Measurements from ENCODE around the gene RTL1.

RTL1 gene

DNA sequence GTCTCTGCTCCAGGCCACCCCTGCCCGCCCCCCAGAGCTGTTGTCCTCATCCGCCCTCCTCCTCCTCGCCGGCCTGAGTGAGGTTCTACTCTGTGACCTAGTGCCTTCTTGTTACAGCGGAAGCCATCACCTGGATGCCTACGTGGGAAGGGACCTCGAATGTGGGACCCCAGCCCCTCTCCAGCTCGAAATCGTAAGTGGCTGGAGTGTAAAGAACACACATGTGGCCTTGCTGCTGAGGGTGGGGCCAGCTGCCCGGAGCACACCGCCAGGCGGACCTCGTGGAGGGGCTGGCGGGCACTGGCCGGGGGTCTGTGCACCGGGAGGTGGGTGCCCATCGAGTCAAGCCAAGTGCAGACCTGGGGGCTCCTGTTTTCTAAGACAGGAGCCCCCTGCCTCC lies 58.2 kb downstream of the RTL1 start:
- DNase-seq: no peak

- no peak for DNase-seq
Measured at GRCh38 chr14:100844846-100845245, 58.7 kb downstream of the RTL1 start.

GRCh38 chr14:100844421-100844820 lies 59.1 kb downstream of the RTL1 start:
- no peak for DNase-seq

DNA sequence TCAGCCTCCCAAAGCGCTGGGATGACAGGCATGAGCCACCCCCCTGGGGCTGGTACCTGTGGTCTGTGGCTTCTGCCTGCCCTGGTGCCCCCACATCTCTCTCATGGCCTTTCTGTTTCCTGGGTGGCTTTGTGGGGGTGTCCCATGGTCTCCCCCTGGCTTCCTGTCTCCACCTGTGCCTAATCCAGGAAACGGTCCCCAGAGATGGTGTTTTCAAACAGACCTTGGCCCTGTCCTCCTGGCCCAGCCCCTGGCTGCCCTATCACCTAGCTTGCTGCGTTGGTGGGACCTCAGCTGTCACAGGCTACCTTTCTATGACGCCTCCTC lies 59.5 kb downstream of the RTL1 start:
- DNase-seq: no peak

DNA sequence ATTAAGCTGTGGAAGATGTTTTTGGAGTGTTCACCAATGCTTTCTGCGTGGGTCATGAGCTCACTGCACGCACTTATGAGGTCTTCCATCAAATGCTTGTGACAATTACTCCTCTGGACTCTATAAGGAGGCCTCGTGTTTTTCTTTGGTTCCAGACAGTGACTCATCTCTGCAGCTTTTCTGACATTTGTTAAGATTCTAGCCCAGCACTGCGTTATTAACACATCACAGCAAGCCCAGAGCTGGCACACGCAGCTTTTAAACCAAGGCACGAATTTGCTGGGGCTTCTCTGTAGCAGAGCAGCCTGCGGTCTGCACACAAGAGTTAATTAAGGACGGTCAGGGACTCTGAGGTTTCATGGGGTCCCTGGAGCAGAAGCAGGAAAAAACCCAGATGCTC lies 60.7 kb downstream of the RTL1 start:
- DNase-seq: no peak

DNA sequence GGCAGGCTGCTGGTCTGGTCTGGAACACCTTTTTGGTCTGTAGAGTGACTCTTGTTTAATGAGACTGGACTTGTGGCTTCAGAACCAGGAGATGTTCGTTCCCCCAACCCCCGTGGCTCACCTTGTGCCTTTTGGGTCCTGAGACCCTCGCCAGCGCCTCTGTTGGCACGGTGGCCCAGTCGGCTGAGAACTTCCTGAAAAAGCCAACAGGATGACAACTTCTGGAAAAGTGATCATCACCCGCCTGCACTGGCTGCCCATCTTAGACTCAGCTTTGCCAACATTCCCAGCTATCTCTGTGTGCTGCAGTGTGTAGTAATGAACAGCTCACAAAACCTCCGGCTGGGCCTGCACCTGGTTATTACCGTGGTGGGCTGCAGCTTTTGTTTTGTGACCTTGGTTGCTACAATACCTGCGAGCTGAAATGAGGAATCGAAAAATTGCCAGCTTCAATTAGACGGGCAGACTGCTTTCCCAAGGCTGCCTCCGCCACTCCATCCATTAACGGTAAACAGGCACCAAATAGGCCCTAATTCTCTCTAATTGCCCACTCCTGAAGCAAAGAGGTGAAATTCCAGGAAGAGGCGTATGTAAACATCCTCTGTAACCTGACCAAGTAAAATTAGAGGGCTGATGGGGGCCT lies 61.6 kb downstream of the RTL1 start:
- DNase-seq: no peak

- no peak for DNase-seq
Measured at GRCh38 chr14:100841066-100841760, 62.3 kb downstream of the RTL1 start.

DNA sequence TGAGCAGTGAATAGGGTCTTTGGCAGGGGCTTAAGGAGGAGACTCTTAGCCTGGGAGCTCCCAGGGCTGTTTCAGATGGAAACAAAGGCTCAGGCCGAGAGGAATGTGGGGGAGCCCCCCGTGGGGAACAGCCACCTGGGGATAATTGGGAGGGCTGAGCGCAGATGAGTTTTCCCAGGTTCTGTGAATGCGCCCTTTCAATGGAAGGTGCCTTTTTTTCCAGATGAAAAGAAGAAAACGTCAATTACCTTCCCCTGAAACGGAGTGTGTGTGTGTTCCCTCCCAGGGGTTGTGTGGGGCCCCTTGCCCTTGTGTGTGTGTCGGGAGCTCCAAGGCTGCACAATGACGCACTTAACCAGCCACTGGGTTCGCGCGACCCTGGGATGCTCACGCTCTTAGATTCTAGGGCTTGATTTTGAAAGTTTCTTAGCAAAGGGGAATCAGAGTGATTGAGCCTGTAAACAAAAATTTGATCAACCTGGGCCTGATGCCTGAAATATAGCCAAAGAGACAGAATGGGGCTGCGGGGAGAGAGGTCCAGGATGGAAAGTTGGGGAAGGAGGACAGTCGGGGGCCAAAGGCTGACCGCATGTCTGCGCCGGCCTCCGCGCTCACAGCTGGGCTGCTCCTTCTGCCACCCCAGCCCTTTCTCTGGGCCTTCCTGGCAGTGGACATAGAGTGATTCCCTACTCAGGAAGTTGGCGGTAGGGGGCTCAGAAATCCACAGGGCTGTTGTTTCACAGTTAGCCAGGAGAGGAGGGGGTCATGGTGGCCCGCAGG lies 63.0 kb downstream of the RTL1 start:
- no peak for DNase-seq

- DNase-seq: no peak
Measured at GRCh38 chr14:100839681-100840111, 63.8 kb downstream of the RTL1 start.

DNA sequence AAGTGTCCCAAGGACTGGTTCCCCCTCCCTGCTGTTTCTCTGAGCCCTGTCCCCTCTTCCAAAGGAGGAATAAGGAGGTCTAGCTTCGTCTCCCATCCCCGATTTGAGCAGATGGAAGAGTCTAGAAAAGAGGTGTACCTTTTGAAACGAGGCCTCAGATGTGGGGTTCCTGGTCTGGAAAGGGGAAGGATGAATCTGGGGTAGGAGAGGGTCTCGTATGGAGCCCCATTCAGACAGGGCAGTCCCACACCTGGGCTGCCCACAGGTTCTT lies 64.3 kb downstream of the RTL1 start:
- DNase-seq: no peak

DNA sequence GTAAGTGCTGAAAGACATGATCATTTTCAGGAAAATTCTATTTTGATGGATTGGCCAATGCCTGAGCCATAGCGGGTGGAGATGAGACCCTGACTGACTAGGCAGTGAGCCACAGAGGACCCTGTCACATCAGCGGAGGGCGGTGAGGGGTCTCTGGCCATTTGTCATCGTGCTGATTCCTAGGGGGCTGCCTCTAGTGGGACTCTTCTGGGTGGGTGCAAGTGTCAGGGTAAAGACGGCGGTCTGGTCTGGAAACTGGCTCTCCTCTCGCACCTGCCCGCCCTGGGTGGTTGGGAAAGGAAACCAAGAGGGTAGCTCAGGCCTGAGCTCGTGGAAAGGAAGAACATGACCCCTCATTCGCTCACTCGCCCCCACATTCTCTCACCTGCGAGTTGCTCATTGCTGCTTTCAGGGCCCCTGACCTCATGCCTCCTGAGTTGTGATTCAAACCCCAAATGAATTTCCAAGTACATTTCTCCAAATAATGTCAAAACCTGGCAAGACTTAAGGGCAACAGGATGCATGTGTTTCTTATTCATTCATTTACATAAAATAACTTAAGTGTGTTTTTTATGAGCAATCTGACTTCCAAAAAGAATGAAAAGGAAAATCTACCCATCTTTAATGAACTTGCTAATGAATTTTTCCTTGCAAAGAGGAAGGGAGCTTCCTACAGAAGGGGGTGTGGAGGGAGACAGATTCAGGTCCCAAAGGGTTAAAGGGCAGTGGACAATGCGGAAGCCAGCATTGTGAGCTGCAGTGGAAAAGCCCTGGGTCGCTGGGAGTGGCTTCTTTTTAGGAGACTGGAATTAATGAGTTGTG lies 64.8 kb downstream of the RTL1 start:
- DNase-seq: no peak

GRCh38 chr14:100837805-100838350 lies 65.6 kb downstream of the RTL1 start:
- no peak for DNase-seq

GRCh38 chr14:100836941-100837804 lies 66.3 kb downstream of the RTL1 start:
- no peak for DNase-seq

DNA sequence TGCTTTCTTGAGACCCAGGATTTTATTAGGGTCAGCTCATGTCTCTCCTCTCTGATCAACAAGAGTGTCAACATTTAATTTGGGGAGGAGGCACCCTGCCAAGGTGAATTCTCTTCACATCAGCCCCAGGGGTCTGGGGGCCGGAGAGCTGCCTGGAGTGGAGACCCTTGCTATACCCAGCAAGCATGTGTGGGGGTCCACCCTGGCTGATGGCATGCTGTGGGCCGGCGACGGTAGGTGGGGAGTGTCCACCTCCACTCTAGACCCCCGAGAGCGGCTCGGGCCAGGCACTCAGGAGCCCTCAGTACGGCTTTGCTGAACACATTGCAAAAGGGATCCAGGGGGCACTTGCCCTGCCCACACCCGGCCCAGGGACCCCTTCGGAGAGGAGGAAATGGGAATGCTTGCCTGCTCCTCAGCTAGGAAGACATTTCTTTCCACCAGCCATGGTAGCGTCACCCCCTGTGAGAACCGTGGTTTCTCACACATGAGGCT lies 67.2 kb downstream of the RTL1 start:
- no peak for DNase-seq

DNA sequence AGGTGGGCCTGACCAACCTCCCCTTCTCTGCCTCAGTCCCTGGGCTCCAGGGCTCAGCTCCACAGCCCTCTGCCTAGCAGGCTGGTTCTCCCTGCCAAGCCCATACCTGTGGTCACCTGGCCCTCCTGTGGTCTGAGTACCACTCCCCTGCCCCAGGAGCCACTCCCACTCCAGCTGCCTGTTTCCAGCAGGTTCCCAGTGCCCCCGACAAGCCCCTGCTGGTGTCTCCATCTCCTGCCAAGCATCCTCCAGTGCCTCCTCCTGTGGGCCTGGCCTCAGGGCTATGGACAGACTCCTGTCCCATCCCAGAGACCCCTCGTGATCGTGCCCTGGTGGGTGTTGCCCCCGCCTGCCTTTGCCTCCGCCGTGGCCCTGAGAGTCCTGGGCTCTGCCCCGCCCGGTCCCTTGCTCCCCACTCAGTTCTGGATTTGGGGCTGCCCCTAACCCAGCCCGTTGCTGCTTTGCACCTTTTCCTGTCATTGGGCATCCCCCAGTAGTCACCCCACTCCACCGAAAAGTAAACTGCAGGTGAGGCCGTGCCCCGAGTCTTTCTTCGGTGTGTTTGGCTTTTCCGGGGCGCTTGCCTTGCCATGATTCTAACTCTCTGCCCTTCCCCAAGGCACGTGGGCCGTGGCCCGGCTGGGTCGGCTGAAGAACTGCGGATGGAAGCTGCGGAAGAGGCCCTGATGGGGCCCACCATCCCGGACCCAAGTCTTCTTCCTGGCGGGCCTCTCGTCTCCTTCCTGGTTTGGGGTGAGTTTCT lies 67.8 kb downstream of the RTL1 start:
- no peak for DNase-seq

- DNase-seq: no peak
Measured at GRCh38 chr14:100834794-100835547, 68.6 kb downstream of the RTL1 start.

DNA sequence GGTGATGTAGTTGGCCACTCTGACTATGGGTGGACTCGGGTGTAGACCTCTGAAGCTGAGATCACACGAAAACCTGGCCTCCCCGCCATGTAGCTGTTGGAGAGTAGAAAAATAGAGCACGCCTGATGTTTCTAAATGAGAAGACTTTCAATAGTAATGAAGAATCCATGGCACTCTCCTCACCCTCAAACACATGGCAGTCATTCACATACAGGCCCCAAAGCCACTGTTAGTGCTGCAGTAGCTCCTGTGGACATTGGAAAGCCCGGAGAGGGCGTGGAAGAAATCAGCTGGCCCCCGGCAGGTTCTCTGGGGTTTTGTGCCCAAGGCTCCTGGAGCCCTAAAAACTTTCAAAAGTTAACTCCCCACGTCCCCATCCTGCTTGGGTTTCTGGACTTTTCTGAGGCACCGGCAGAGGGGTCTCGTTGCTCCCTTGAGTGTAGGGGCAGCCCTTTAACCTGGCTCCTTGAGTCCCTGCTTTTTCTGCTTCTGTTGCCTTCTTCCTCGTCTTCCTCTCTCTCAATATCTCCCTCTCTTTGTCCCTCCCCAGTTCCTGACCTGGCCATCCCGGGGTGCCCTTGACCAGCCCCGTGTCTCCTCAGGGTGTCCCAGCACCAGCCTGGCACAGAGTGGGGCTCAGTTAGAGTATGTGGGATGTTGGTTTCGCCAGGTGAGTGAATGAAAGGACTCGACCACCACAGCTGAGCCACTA lies 69.3 kb downstream of the RTL1 start:
- DNase-seq: no peak

GRCh38 chr14:100832311-100832960 lies 71.1 kb downstream of the RTL1 start:
- no peak for DNase-seq

GRCh38 chr14:100830681-100831080 lies 72.8 kb downstream of the RTL1 start:
- no peak for DNase-seq
